NK-92 (cell line): ENCODE results near the gene ZNF717.
"Not testable (repeated sequence)": the region's sequence is repeated elsewhere in the genome, so short reads cannot be mapped to it uniquely, and the experiment has no call there.

ENCODE experiments used
- DNase-seq: peaks from one replicate; lab custom pipeline; 2025; ENCODE audit not compliant: unreplicated experiment; lab: John Stamatoyannopoulos, UW

The ZNF717 gene

DNA sequence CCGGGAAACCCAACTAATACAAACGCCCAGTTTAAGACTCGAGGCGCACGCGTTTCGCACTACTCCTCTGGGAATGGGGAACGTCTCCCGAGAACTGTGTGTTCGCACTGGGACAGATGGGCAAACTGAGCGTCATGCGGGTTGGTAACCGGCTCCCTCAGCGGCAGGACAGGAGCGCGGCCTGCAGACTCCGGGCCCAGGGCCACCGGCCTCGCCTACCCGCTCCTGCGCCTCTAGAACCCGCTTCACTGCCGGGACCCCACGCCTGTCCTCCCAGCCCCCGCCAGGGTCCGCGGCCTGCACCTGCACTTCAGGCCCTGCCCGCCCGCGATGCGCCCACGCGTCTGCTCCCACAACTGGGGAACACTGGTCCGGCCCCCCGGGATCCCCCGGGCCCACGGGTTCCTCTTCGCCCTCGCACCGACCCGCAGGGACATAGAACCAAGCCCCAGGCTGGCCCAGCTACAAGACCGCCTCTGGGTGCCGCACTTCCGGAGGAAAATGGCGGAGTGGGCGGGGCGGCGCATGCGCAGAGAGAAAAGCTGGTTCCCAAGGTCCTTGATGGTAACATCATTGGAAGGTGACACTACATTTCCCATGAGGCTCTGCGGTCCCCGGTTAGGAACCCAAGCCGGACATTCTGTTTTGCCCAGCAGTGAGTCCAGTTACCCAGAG, at the start of gene ZNF717:
TSS of gene ZNF717 (minus strand) at position 469 of the 675 bp plus-strand sequence. CDS start 2,187 bp downstream, outside the sequence.
- DNase-seq: not testable (repeated sequence)

DNA sequence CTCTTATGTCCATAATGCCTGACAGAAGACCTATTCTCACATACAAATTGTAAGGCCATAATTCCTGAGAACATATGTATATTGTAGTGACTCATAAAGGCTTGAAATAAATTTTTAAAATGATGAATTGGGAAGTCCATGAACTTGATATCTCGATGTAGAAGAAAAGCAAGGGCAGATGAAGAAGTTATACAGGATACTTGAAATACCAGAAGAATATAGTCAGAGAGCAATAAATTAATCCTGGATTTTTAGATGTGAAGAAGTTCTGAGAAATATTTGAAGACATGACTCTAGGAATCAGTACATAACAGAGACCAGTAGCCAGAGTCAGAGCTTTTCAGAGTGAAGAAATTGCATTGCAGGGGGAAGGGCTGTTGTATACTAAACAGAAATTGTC, 45.7 kb upstream of the ZNF717 start:
- DNase-seq: not testable (repeated sequence)

DNA sequence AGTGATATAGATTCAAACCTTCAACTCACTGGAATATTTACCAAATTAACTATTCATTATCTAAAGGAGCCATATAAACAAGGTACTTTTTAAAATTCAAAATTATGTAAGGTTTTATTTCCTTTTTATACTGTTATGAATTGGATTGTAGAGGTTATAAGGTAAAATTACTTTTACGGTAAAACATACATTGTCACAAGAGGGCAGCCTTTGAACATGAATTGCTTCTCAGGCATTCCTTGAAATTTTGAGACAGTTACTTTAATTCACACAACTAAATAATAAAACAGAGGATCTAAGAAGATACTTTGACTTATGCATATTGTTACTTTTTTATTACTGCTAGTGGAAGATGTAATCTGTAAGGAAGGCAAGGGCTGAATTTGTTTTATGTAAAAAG, 32.7 kb upstream of the ZNF717 start:
- DNase-seq: not testable (repeated sequence)

DNA sequence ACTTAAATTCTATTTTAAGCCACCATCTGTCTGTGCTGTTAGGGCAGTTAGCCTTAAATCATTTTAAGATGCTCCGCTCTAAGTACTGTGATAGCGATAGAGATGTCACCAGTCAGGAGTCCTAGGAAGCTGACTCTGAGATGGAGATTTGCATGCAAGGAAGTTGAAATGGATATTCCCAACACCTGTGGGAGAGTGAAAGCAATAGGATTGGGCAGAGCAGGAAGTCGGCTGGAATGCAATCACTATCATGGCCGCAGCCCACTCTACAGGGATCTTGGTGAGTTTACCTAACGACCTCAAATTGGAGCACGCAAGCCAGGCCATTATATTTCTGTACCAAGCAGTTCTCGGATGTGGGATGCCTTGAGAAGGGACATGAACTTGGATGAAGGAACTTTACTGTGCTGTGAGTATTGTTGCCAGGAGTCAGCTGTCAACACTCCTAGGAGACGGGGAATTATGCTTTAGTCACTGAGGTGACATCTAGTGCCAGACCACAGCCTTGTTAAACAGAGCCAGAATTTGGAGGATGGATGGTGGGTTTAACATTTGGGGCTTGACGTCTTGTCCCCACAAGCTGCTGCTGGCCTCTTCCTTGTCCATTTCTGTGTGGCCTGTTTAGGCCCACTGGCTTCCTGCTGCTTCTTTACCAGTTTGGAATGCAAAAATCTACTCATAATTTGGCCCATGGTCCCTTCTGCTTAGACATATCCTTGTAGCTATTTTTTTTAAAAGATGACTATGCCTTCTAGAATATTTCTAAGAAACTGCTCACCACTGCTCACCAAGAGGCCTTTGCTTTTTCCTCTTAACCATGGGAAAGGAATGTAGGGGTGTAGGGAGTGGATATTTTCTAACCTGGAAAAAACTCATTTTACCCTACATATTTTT, 31.2 kb upstream of the ZNF717 start:
- not testable (repeated sequence) for DNase-seq

DNA sequence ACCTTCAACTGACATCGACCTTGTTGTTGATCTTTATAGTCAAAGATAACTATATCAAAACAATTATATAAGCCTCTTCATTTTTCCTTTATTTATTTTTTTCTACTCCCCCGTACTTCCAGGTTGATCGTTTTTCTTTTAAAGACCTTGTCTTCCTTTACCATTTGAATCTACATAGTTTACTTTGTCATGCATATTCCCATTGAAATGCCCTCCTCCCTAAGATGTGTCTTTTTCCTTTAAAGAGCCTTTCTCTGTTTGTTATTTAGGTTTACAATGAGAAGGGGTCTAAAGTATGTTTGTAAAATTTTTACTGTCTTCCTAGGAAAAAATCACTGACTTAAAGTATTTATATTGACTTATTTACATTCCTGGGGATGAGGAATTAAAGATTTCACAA, 29.4 kb upstream of the ZNF717 start:
- DNase-seq: no peak

DNA sequence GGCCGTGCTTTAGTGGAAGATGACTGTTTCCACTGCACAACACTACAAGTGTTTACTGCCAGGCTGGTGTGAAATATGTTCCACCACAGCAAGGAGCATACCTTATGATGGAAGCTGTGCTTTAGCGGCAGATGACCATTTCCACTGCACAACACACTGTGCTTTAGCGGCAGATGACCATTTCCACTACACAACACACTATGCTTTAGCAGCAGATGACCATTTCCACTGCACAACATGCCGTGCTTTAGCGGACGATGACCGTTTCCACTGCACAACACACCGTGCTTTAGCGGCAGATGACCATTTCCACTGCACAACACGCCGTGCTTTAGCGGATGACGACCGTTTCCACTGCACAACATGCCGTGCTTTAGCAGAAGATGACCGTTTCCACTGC, 2.8 kb downstream of the ZNF717 start:
- no peak for DNase-seq

DNA sequence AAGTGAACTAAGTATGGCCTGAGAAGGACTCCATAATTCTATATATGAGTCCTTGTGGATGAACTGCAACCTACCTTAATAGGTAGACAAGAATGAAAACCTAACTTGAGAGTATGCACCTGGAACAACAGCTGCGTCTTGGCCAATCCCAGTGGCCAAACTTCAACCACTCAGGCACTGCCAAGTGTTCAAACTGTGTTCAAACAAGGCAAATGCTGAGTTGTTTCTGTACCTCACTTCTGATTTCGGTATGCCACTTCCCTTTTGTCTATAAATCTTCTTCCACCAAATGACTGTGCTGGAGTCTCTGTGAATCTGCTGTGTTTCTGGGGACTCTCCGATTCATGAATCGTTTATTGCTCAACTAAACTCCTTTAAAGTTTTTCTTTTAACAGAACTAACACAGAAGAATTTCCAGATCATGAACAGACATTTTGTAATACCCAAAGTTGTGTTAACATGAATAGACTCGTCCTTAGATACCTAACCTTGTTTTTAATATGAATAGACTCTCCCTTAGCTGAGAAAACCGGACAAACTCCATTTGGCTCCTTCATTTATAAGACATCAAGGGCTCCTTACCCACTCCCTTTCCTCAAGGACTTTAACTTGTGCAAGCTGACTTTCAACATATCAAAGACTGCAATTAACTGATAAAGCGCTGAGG, 4.1 kb downstream of the ZNF717 start:
- no peak for DNase-seq

DNA sequence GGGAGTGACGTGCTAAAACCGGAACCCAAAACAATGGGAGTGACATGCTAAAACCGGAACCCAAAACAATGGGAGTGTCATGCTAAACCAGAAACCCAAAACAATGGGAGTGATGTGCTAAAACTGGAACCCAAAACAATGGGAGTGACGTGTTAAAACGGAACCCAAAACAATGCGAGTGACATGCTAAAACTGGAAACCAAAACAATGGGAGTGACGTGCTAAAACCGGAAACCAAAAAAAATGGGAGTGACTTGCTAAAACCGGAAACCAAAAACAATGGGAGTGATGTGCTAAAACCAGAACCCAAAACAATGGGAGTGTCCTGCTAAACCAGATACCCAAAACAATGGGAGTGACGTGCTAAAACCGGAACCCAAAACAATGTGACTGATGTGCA, 7.6 kb downstream of the ZNF717 start:
- DNase-seq: not testable (repeated sequence)

DNA sequence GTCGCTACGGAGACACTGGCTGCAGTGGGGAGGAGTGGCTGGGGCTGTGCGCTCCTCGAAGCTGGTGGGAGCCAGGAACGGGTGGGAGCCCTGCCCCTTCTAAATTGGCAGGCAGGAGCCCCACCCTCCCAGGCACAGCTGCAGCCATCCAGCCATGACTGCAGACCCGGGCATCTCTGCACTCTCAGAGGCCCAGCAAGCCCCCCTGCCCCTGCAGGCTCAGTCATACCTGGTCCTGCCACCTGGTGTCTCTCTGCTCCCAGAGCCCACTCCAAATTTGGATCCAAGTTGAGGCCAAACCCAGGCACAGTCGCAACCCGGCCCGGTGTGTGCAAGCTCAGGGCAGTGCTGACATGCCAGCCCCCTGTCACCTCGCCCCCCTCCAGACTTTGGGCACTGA, 13.7 kb downstream of the ZNF717 start:
- DNase-seq: not testable (repeated sequence)

DNA sequence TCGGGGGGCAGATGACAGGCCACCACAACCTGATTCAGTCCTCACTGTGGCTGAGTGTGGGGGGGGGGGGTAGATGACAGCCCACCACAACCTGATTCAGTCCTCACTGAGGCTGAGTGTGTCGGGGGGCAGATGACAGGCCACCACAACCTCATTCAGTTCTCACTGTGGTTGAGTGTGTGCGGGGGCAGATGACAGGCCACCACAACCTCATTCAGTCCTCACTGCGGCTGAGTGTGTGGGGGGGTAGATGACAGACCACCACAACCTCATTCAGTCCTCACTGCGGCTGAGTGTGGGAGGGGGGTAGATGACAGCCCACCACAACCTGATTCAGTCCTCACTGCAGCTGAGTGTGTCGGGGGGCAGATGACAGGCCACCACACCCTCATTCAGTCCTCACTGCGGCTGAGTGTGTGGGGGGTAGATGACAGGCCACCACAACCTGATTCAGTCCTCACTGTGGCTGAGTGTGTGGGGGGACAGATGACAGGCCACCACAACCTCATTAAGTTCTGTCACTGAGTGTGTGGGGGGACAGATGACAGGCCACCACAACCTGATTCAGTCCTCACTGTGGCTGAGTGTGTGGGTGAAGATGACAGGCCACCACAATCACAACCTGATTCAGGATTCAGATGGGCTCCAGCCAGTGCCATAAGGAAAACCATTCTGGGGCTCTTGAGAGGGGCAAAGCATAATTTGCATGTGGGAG, 16.9 kb downstream of the ZNF717 start:
- no peak for DNase-seq

DNA sequence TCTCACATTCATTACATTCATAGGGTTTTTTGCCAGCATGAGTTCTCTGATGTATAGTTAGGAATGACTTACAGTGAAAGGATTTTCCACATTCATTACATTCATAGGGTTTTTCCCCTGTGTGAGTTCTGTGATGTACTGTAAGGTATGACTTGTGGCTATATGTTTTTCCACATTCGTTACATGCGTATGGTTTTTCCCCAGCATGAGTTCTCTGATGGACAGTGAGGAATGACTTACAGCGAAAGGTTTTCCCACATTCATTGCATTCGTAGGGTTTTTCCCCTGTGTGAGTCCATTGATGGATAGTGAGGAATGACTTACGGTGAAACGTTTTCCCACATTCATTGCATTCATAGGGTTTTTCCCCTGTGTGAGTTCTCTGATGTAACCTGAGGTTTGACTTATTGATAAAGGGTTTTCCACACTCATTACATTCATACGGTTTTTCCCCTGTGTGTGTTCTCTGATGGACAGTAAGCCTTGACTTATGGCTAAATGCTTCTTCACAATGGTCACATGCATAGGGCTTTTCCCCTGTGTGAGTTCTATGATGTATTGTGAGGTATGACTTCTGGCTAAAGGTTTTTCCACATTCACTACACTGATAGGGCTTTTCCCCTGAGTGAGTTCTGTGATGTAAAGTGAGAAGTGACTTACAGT, 47.4 kb downstream of the ZNF717 start:
- DNase-seq: no peak

DNA sequence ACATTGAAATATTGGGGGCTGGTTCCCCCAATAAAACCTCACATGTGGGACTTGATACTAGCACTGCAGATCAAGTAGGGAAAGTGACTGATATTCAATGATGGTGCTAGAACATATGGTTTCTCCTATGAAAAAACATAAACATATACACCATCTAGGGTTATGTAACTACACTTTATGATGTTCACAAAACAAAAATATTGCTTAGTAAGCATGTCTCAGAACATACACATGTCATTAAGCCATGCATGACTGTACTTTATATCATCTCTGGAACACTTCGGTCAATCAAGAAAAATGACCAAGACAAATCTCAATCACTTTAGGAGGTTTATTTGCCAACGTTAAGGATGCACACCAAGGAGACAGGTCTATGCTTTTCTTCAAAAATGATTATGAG, 57.4 kb downstream of the ZNF717 start:
- no peak for DNase-seq

DNA sequence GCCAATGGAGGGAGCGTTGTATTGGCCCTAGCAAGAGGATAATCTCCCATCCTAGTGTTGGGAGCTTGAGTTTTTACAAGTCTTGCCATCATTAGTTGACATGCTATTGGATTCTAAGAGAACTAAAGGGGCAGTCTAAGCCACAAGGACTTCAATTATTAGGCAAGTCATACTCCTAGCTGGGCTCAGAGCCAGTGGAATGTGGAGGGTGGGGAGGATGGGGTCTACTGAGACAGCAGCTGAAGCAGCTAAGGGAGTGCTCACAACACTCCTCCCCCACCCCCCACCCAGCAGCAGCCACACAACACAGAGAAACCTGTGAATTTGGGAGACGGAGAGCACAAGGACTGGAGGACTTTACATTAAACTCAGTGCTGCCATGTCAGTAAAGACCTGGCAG, 93.3 kb downstream of the ZNF717 start:
- no peak for DNase-seq

DNA sequence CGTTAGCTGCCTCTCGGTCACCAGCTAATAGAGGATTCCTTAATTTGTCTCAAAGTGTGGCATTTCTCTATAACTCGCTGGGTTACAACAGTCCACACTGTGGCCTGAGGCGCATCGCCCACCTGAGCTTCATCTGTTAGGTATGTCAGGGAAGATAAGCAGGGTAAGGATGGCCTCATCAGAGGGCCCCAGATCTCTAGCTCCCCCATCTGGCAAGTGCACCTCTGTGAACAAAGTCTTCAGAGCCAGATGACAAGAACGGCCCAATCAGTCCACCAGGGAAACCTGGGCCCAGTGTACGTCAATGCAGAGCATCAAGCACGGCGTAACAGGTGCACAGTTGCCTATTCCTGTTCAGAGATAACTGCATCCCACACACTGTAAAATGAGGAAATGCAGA, 98.0 kb downstream of the ZNF717 start:
- no peak for DNase-seq
